Activated CD8-positive, alpha-beta memory T cell treated with anti-CD3 and anti-CD28 coated beads, Interleukin-2, amount 50 U/mL, for 1 hour (primary cell): ENCODE results near the gene GJA3.

Experiments used
- DNase-seq: peaks from one replicate; pipeline ENCODE4 v3.0.0-alpha.2; 2020; ENCODE audit errors: extremely low read depth

The GJA3 gene

GRCh38 chr13:20128459-20128931, 32.4 kb downstream of the GJA3 start:
- DNase-seq, result no peak

- no peak for DNase-seq
Measured at GRCh38 chr13:20127562-20128458, 33.0 kb downstream of the GJA3 start.

GRCh38 chr13:20127262-20127561, 33.6 kb downstream of the GJA3 start:
- no peak for DNase-seq

- no peak for DNase-seq
Measured at GRCh38 chr13:20126541-20127261, 34.2 kb downstream of the GJA3 start.

- no peak for DNase-seq
Measured at GRCh38 chr13:20125783-20126165, 35.1 kb downstream of the GJA3 start.

- DNase-seq, result no peak
Measured at GRCh38 chr13:20125129-20125782, 35.6 kb downstream of the GJA3 start.

GRCh38 chr13:20124303-20124702, 36.5 kb downstream of the GJA3 start:
- DNase-seq, result no peak

- no peak for DNase-seq
Measured at GRCh38 chr13:20121159-20121525, 39.7 kb downstream of the GJA3 start.

- no peak for DNase-seq
Measured at GRCh38 chr13:20119960-20120359, 40.9 kb downstream of the GJA3 start.

GRCh38 chr13:20118268-20119140, 42.3 kb downstream of the GJA3 start:
- DNase-seq, result no peak

GRCh38 chr13:20116213-20116612, 44.6 kb downstream of the GJA3 start:
- DNase-seq, result no peak

- DNase-seq, result no peak
Measured at GRCh38 chr13:20114066-20114610, 46.7 kb downstream of the GJA3 start.

- no peak for DNase-seq
Measured at GRCh38 chr13:20109037-20109436, 51.8 kb downstream of the GJA3 start.

- DNase-seq, result no peak
Measured at GRCh38 chr13:20106742-20107141, 54.1 kb downstream of the GJA3 start.

- no peak for DNase-seq
Measured at GRCh38 chr13:20105161-20105689, 55.6 kb downstream of the GJA3 start.

GRCh38 chr13:20102525-20103180, 58.2 kb downstream of the GJA3 start:
- no peak for DNase-seq

GRCh38 chr13:20101467-20102316, 59.2 kb downstream of the GJA3 start:
- DNase-seq, result no peak

GRCh38 chr13:20099319-20099718, 61.5 kb downstream of the GJA3 start:
- no peak for DNase-seq

GRCh38 chr13:20093951-20094350, 66.9 kb downstream of the GJA3 start:
- DNase-seq, result no peak

- no peak for DNase-seq
Measured at GRCh38 chr13:20090349-20090748, 70.5 kb downstream of the GJA3 start.
